Measurements from ENCODE around the gene WDHD1.
"Not testable (repeated sequence)": the region's sequence is repeated elsewhere in the genome, so short reads cannot be mapped to it uniquely, and the experiment has no call there.

Gene WDHD1, protein sequence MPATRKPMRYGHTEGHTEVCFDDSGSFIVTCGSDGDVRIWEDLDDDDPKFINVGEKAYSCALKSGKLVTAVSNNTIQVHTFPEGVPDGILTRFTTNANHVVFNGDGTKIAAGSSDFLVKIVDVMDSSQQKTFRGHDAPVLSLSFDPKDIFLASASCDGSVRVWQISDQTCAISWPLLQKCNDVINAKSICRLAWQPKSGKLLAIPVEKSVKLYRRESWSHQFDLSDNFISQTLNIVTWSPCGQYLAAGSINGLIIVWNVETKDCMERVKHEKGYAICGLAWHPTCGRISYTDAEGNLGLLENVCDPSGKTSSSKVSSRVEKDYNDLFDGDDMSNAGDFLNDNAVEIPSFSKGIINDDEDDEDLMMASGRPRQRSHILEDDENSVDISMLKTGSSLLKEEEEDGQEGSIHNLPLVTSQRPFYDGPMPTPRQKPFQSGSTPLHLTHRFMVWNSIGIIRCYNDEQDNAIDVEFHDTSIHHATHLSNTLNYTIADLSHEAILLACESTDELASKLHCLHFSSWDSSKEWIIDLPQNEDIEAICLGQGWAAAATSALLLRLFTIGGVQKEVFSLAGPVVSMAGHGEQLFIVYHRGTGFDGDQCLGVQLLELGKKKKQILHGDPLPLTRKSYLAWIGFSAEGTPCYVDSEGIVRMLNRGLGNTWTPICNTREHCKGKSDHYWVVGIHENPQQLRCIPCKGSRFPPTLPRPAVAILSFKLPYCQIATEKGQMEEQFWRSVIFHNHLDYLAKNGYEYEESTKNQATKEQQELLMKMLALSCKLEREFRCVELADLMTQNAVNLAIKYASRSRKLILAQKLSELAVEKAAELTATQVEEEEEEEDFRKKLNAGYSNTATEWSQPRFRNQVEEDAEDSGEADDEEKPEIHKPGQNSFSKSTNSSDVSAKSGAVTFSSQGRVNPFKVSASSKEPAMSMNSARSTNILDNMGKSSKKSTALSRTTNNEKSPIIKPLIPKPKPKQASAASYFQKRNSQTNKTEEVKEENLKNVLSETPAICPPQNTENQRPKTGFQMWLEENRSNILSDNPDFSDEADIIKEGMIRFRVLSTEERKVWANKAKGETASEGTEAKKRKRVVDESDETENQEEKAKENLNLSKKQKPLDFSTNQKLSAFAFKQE

DNA sequence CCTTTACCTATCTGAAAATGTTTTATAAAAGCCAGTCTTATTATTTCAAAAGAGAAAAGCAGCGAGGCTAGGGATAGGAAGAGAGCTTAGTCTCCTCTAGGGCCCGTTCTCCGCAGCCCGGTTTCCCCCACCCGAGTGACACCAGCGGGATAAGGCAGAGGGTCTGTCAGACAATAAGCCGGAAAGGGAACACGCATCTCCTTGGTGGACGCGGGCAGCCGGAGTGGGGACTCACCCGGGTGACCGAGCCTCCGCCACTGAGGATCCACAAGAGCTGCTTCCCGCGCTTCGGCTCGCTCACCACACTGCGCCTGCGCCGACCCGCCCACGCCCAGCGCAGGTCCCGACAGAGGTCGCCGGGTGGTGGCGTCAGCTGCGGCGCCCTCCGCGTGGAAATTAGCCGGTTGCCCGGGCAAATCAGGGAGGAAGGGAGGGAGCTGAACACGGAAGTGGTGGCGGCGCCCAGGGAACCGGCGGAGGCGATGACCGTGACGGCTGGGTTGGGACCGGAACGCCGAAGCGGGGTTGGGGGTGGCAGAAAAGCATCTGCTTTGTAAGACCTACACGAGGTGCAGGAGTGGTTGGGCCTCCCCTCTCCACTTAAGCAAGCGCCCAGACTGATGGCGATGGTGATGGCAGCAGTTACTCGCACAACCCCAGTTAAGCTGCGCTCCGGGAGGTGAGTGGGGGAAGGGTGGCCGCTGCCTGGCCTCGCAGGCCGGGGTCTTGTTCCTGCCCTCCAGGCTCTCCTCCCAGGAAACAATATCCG is at the start of gene WDHD1, which contains the start of gene SOCS4:
TSS of gene WDHD1 (minus strand) at position 307 of the 769 bp plus-strand sequence. CDS start 312 bp downstream, outside the sequence.
TSS of gene SOCS4 (plus strand) at position 444 of the 769 bp plus-strand sequence. CDS start 15,806 bp downstream, outside the sequence.
- peak within 1 kb of the TSS; percentile 94 for H3K4me3 ChIP-seq (ENCODE audit: low read length)
- H3K27me3 ChIP-seq (ENCODE audit: insufficient read depth, low read length): no peaks in the 10 kb centered on the region
- H3K4me1 ChIP-seq (ENCODE audit: insufficient read depth, low read length): peaks cover 24% of the 10 kb centered on the region
- H3K9me3 ChIP-seq (ENCODE audit: insufficient read depth, low read depth, low read length): no peaks in the 10 kb centered on the region
- peak within 1 kb of the TSS; percentile 75 for H3K27ac ChIP-seq (ENCODE audit: low read length)
- peaks cover 28% of the 10 kb centered on the region for H3K36me3 ChIP-seq (ENCODE audit: insufficient read depth, low read depth, low read length)
- peak within 1 kb of the TSS; percentile 98 for H3K9ac ChIP-seq (ENCODE audit: low read depth, low read length)

DNA sequence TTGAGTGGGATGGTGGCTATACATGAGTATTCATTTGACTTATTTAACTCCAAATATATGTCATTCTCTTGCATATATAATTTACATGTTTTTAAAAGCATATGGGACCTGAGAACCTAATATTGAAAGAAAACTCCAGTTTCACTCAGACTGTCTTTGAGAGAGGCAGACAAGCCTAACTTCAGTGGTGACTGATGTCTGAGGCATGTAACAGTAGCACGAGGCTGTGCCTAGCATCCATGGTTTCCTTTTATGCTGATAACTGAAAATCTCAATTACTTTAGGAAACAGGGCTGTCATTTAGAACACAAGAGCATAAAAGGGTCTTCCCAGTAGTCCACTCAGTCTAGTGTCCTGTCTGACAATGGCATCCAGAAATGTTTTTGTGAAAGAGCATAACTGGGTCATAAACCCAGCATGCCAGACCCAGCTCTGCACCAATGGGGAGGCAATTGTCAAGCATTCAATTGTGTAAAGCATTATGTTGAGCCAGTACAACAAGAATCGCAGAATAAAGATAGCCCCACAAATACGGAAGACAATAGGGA is 48.8 kb upstream of the WDHD1 start:
- Histone ChIP-seq H3K9ac (ENCODE audit: low read depth, low read length) (no peak overlapping the region), H3K4me3 (ENCODE audit: low read length) (no peak overlapping the region), H3K27ac (ENCODE audit: low read length) (no peak overlapping the region), H3K36me3 (ENCODE audit: insufficient read depth, low read depth, low read length) (no peaks in the 10 kb centered on the region), H3K9me3 (ENCODE audit: insufficient read depth, low read depth, low read length) (no peaks in the 10 kb centered on the region), H3K27me3 (ENCODE audit: insufficient read depth, low read length) (no peaks in the 10 kb centered on the region), H3K4me1 (ENCODE audit: insufficient read depth, low read length) (no peaks in the 10 kb centered on the region; the same call in 1 of the 2 replicates)

DNA sequence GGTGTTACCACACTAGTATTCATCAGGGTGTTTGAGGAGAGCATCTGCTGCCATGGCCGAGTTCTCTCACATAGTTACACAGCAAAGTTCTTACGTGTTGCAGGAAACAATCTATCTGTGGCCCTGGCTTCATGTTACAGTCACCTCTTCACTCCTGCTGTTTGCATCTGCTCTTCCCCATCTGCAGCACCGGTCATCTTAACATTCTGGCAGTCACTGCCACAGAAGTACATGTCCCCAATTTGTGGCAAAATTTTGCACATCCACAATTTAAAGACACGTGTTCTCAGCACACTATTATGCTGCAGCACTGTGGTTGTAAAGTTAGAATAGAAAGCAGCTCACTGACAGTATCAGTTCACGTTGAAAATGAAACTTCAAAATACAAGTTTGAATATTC is 47.8 kb upstream of the WDHD1 start:
- H3K27ac ChIP-seq (ENCODE audit: low read length): no peak overlapping the region
- H3K4me1 ChIP-seq (ENCODE audit: insufficient read depth, low read length): no peaks in the 10 kb centered on the region; the same call in 1 of the 2 replicates
- H3K27me3 ChIP-seq (ENCODE audit: insufficient read depth, low read length): no peaks in the 10 kb centered on the region
- H3K9me3 ChIP-seq (ENCODE audit: insufficient read depth, low read depth, low read length): no peaks in the 10 kb centered on the region
- peak overlapping the region; percentile 1; the same call in 1 of the 2 replicates for H3K9ac ChIP-seq (ENCODE audit: low read depth, low read length)
- no peaks in the 10 kb centered on the region for H3K36me3 ChIP-seq (ENCODE audit: insufficient read depth, low read depth, low read length)
- H3K4me3 ChIP-seq (ENCODE audit: low read length): no peak overlapping the region

DNA sequence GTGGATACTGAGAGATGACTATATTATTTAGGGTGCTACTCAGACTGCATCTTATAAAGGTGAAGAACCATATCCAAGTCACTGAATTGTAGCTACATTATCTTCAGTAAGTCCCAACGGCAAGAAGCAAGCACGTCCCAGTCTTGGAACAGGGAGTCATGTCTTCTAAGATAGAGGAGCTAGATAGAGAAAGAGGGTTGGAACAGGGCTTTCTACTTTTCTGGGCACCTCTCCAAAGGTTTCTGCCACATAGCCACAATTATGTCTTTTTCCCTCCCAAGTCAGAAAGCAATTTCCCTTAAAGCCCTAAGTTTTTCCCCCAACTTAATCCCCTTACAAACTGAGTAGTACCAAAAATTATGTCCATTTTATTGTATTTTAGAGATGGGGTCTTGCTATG is 47.0 kb upstream of the WDHD1 start:
- H3K9ac ChIP-seq (ENCODE audit: low read depth, low read length): no peak overlapping the region
- no peaks in the 10 kb centered on the region; the same call in 1 of the 2 replicates for H3K4me1 ChIP-seq (ENCODE audit: insufficient read depth, low read length)
- H3K4me3 ChIP-seq (ENCODE audit: low read length): no peak overlapping the region

DNA sequence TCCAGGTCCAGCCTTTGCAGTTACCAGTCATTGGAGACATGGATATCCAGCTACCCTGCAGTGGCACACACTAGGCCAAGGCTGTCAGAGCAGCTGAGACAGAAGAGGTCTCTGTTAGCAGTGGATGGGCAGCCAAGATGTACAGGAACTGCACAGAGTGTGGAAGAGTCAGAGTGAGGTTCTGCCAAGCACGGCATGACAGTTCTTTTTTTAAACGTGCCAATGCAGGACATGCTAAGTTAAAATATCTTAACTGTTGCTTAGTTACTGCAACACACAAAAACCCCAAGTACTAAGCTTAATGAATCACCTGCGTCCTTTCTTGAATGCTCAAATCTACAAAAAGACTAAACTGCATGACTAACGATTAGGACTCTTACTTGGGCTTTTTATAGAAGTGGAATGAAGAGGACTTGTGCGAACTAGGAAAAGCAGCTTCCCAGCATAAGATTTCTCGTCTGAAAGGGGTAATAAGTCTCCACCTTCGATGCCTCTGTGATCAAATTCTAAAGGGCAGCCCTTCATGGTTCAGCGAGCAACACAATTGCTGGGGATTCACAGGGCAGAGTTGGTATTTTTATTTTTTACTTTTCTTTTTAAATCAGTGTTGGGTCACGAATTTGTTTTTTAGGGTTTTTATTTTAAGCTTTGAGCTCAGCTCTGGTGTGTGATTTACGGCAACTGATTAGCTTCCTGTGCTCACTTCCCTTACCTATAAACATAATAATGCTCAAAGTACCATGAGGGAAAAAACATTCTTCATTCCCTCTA is 45.2 kb upstream of the WDHD1 start:
- no peak overlapping the region for H3K4me3 ChIP-seq (ENCODE audit: low read length)
- peaks cover 5% of the 10 kb centered on the region; the same call in 1 of the 2 replicates for H3K36me3 ChIP-seq (ENCODE audit: insufficient read depth, low read depth, low read length)
- H3K4me1 ChIP-seq (ENCODE audit: insufficient read depth, low read length): no peaks in the 10 kb centered on the region; the same call in 1 of the 2 replicates
- H3K27me3 ChIP-seq (ENCODE audit: insufficient read depth, low read length): no peaks in the 10 kb centered on the region
- no peak overlapping the region for H3K9ac ChIP-seq (ENCODE audit: low read depth, low read length)
- H3K9me3 ChIP-seq (ENCODE audit: insufficient read depth, low read depth, low read length): no peaks in the 10 kb centered on the region
- H3K27ac ChIP-seq (ENCODE audit: low read length): peak overlapping the region; percentile 32

More for the DNA sequence above, 47.0 kb upstream of the WDHD1 start:
- Histone ChIP-seq H3K27ac (ENCODE audit: low read length) (no peak overlapping the region), H3K9me3 (ENCODE audit: insufficient read depth, low read depth, low read length) (no peaks in the 10 kb centered on the region), H3K36me3 (ENCODE audit: insufficient read depth, low read depth, low read length) (no peaks in the 10 kb centered on the region), H3K27me3 (ENCODE audit: insufficient read depth, low read length) (no peaks in the 10 kb centered on the region)

DNA sequence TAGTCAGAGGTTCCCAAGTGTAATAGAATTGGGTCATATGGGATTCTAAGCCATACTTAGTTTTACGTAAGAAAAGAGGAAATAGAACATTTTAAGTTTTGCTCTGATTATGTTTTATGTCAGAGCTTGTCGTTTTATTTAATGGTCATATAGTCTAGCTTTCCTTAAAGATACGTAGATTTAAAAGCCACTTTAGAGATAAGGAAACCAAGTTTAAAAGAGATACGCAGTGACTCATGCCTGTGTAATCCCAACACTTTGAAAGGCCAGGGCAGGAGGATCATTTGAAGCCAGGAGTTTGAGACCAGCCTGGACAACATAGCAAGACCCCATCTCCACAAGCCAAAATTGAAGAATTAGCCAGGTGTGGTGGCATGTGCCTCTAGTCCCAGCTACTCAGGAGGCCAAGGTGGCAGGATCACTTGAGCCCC is 44.1 kb upstream of the WDHD1 start:
- Histone ChIP-seq H3K9me3 (ENCODE audit: insufficient read depth, low read depth, low read length) (no peaks in the 10 kb centered on the region), H3K4me3 (ENCODE audit: low read length) (no peak overlapping the region), H3K36me3 (ENCODE audit: insufficient read depth, low read depth, low read length) (peaks cover 13% of the 10 kb centered on the region), H3K4me1 (ENCODE audit: insufficient read depth, low read length) (no peaks in the 10 kb centered on the region; the same call in 1 of the 2 replicates), H3K27ac (ENCODE audit: low read length) (no peak overlapping the region), H3K9ac (ENCODE audit: low read depth, low read length) (no peak overlapping the region), H3K27me3 (ENCODE audit: insufficient read depth, low read length) (no peaks in the 10 kb centered on the region)

DNA sequence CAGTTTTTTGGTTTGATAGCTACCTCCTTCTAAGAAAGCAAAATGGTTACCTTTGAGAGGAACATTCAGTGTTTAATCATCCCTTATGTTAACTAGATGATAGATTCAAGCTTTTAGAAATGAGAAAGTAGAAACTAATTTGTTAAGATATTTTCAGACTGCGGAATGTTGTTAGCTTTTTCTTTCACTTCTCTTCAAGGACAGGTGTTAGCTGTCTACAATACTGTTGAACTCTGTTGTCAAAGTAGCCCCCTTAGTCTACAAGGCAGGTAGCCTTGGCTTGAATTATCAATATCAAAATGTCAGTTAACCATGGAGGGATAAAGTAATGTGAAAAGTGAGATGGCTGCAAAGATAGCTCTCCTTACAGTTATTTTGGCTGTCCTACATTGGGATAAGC is 39.3 kb upstream of the WDHD1 start:
- no peak overlapping the region for H3K4me3 ChIP-seq (ENCODE audit: low read length)
- peaks cover 60% of the 10 kb centered on the region for H3K36me3 ChIP-seq (ENCODE audit: insufficient read depth, low read depth, low read length)
- no peak overlapping the region for H3K27ac ChIP-seq (ENCODE audit: low read length)
- H3K9me3 ChIP-seq (ENCODE audit: insufficient read depth, low read depth, low read length): no peaks in the 10 kb centered on the region
- H3K27me3 ChIP-seq (ENCODE audit: insufficient read depth, low read length): no peaks in the 10 kb centered on the region
- H3K4me1 ChIP-seq (ENCODE audit: insufficient read depth, low read length): no peaks in the 10 kb centered on the region
- H3K9ac ChIP-seq (ENCODE audit: low read depth, low read length): no peak overlapping the region

DNA sequence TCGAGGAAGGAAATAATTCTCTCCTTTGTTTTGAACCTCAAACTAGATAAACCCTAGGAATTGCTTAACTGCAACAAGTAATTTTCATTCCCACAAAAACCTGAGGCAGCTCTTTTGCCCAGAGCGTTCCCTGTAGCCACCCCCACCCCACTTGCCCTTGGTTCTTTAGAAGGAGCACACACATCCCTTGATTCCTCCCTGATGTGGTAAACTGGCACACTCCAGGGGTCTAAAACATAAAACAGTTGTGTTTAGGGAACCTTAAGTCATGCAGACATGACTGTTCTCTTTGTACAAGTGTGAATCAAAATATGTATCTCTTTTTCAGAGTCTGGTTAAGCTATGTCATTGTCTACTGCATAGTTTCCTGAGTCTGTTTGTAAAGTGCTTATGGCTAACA is 38.5 kb upstream of the WDHD1 start:
- H3K27me3 ChIP-seq (ENCODE audit: insufficient read depth, low read length): no peaks in the 10 kb centered on the region
- H3K4me1 ChIP-seq (ENCODE audit: insufficient read depth, low read length): no peaks in the 10 kb centered on the region
- no peak overlapping the region for H3K4me3 ChIP-seq (ENCODE audit: low read length)
- no peaks in the 10 kb centered on the region for H3K9me3 ChIP-seq (ENCODE audit: insufficient read depth, low read depth, low read length)
- H3K9ac ChIP-seq (ENCODE audit: low read depth, low read length): no peak overlapping the region
- H3K27ac ChIP-seq (ENCODE audit: low read length): no peak overlapping the region
- peaks cover 62% of the 10 kb centered on the region for H3K36me3 ChIP-seq (ENCODE audit: insufficient read depth, low read depth, low read length)

DNA sequence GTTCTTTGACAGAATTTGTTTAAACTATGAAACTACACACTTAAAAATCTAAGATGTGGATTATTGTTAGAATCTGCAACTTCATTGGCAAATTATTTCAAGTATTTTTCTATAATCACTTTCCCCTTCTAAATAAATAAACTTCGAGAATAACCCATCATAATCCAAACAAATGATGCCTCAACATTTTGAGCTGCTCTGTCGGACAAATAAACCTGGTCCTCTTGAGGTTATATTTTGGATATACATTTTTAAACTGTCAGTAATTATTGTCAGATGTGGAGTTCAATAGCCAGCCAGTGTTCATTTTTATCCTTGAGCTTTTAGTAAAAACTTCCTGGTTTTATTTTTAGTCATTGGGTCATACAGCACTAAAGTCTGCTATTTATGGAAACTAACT is 38.0 kb upstream of the WDHD1 start:
- not testable (repeated sequence) for H3K4me1 ChIP-seq (ENCODE audit: insufficient read depth, low read length); H3K27me3 ChIP-seq (ENCODE audit: insufficient read depth, low read length); H3K9me3 ChIP-seq (ENCODE audit: insufficient read depth, low read depth, low read length); H3K27ac ChIP-seq (ENCODE audit: low read length); H3K9ac ChIP-seq (ENCODE audit: low read depth, low read length); H3K4me3 ChIP-seq (ENCODE audit: low read length)
- peaks cover 62% of the 10 kb centered on the region for H3K36me3 ChIP-seq (ENCODE audit: insufficient read depth, low read depth, low read length)

Data from iPS-20b (cell line).